PC-3 (cell line): ENCODE data around the gene MLC1. TPM values are rescaled to one million over a fixed set of nuclear protein-coding genes. Genes with fewer than 3 reads are reported as not detected.

Experiments
- ATAC-seq: fragments of 200-7000 bp; cut with Tn5 transposase; 2 replicates; pipeline ENCODE4 v1.9.1; 2020; ENCODE audit warnings: mild to moderate bottlenecking, moderate library complexity
- BruUV-seq: library from RNA; stranded (reverse); fragments of 400-500 nt; replicated peaks from 2 replicates; lab custom pipeline; 2021; lab: Mats Ljungman, UMichigan
- CTCF ChIA-PET: fragments of 300-600 bp; sonication (Branson Sonifier 250); formaldehyde crosslinking; loops from one replicate; lab custom pipeline; 2022; ENCODE audit warnings: antibody characterized with exemption; lab: Charles Lee
- POLR2A ChIA-PET: fragments of 300-600 bp; sonication (Branson Sonifier 250); formaldehyde crosslinking; loops from one replicate; lab custom pipeline; 2022; ENCODE audit warnings: antibody characterized with exemption; ENCODE audit not compliant: unreplicated experiment; lab: Charles Lee
- DNase-seq: peaks from one replicate; pipeline ENCODE4 v3.0.0-alpha.2; 2015
- H2AFZ ChIP-seq: fragments of 300-600 bp; sonication (generic); 2 replicates; pipeline ENCODE4 v1.6.0; 2016; ENCODE audit warnings: antibody characterized with exemption, low read length
- H3F3A ChIP-seq: fragments of 300-600 bp; sonication (generic); one replicate; pipeline ENCODE4 v1.6.0; 2017; ENCODE audit warnings: antibody characterized with exemption, low read length, control low read depth, mild to moderate bottlenecking; ENCODE audit not compliant: unreplicated experiment
- H3K27ac ChIP-seq: fragments of 300-600 bp; sonication (generic); 2 replicates; pipeline ENCODE4 v1.5.1; 2016; ENCODE audit warnings: mild to moderate bottlenecking, low read length
- H3K27me3 ChIP-seq: fragments of 300-600 bp; sonication (generic); 2 replicates; pipeline ENCODE4 v1.6.1; 2016; ENCODE audit warnings: low read length, mixed read lengths
- H3K36me3 ChIP-seq: fragments of 300-600 bp; sonication (generic); 2 replicates; pipeline ENCODE4 v1.6.1; 2016; ENCODE audit warnings: low read depth, mixed run types, low read length, mixed read lengths
- H3K4me1 ChIP-seq: fragments of 300-600 bp; sonication (generic); 2 replicates; pipeline ENCODE4 v1.5.1; 2016; ENCODE audit warnings: low read length; ENCODE audit not compliant: insufficient read depth
- H3K4me2 ChIP-seq: fragments of 300-600 bp; sonication (generic); 2 replicates; pipeline ENCODE4 v1.6.0; 2016; ENCODE audit warnings: low read length
- H3K4me3 ChIP-seq: fragments of 300-600 bp; sonication (generic); 2 replicates; pipeline ENCODE4 v1.5.1; 2016; ENCODE audit warnings: mild to moderate bottlenecking, low read length, mixed read lengths
- H3K79me2 ChIP-seq: fragments of 300-600 bp; sonication (generic); 2 replicates; pipeline ENCODE4 v1.6.1; 2017; ENCODE audit warnings: low read length, mixed read lengths
- H3K9ac ChIP-seq: fragments of 300-600 bp; sonication (generic); 2 replicates; pipeline ENCODE4 v1.6.0; 2016; ENCODE audit warnings: mild to moderate bottlenecking, low read length
- H3K9me2 ChIP-seq: fragments of 300-600 bp; sonication (generic); replicated peaks from 2 replicates; pipeline ENCODE4 v1.6.1; 2016; ENCODE audit warnings: mixed run types, low read length, mixed read lengths
- H3K9me3 ChIP-seq: fragments of 300-600 bp; sonication (generic); 2 replicates; pipeline ENCODE4 v1.6.1; 2016; ENCODE audit warnings: low read length, mixed read lengths
- H4K20me1 ChIP-seq: fragments of 300-600 bp; sonication (generic); 2 replicates; pipeline ENCODE4 v1.6.1; 2016; ENCODE audit warnings: low read length, mixed read lengths
- CTCF ChIP-seq: fragments of 300-600 bp; sonication (generic); conservative IDR thresholded peaks from 2 replicates; pipeline ENCODE4 v1.5.1; 2017; ENCODE audit warnings: antibody characterized with exemption, low read depth, mild to moderate bottlenecking, low read length
- EZH2 ChIP-seq: fragments of 300-600 bp; sonication (generic); IDR thresholded peaks from one replicate; pipeline ENCODE4 v1.6.1; 2017; ENCODE audit warnings: antibody characterized with exemption, mild to moderate bottlenecking, low read length; ENCODE audit not compliant: unreplicated experiment
- EZH2phosphoT487 ChIP-seq: fragments of 300-600 bp; sonication (generic); IDR thresholded peaks from 2 replicates; pipeline ENCODE4 v1.6.1; 2018; ENCODE audit warnings: mild to moderate bottlenecking, antibody characterized with exemption, low read length, borderline replicate concordance
- intact Hi-C: fragments of 100-400 bp; cut with micrococcal nuclease; formaldehyde crosslinking; loops from 2 replicates; pipeline ENCODE4 v1.9.0; 2023
- total RNA-seq: library from RNA; depleted of rRNA; stranded (reverse); fragments of >200 nt; gene quantifications from 2 replicates; pipeline ENCODE4 v1.2.3, GENCODE V29; 2014

MLC1 gene
- total RNA-seq, 1 experiment from 2014 or later, result 0.62 TPM

- H3K36me3 ChIP-seq, result no peaks in the 10 kb centered on the region
- H2AFZ ChIP-seq, result no peak overlapping the region
- no peaks in the 10 kb centered on the region for H3K4me1 ChIP-seq
- H4K20me1 ChIP-seq, result no peaks in the 10 kb centered on the region
- intact Hi-C loops, result no loop called here
- H3K9ac ChIP-seq, result no peak overlapping the region
- H3K9me3 ChIP-seq, result no peaks in the 10 kb centered on the region
- POLR2A ChIA-PET, result no interaction called here
- no peak overlapping the region for H3K4me2 ChIP-seq
- H3F3A ChIP-seq, result no peaks in the 10 kb centered on the region
- no TSS peak for BruUV-seq
- no peaks in the 10 kb centered on the region for H3K9me2 ChIP-seq
- no peak overlapping the region for H3K4me3 ChIP-seq
- DNase-seq, result no peak
- H3K27me3 ChIP-seq, result no peaks in the 10 kb centered on the region
- H3K79me2 ChIP-seq, result no peaks in the 10 kb centered on the region
- no peak for ATAC-seq
- TF ChIP-seq EZH2, result no peak
- TF ChIP-seq CTCF, result no peak
- TF ChIP-seq EZH2phosphoT487, result no peak
- CTCF ChIA-PET, result interaction anchor here (0.5 kb wide), 1 partner anchor 9 kb away, joined by 5 read pairs; no protein-coding TSS in a partner anchor
- no peak overlapping the region for H3K27ac ChIP-seq
These were observed 66.5 kb downstream of the MLC1 start for GRCh38 chr22:50018608-50019285.

GRCh38 chr22:50017701-50018224 lies 67.5 kb downstream of the MLC1 start:
- Histone ChIP-seq H3K9me2 (no peaks in the 10 kb centered on the region), H3F3A (no peaks in the 10 kb centered on the region), H3K4me2 (no peak overlapping the region), H3K36me3 (no peaks in the 10 kb centered on the region), H4K20me1 (no peaks in the 10 kb centered on the region), H3K9me3 (no peaks in the 10 kb centered on the region), H3K9ac (no peak overlapping the region), H3K4me1 (no peaks in the 10 kb centered on the region), H3K27me3 (no peaks in the 10 kb centered on the region), H3K79me2 (no peaks in the 10 kb centered on the region), H3K4me3 (no peak overlapping the region), H3K27ac (no peak overlapping the region), H2AFZ (no peak overlapping the region)
- CTCF ChIA-PET, result no interaction called here
- DNase-seq (no peak), ATAC-seq (no peak)
- intact Hi-C loops, result no loop called here
- TF ChIP-seq CTCF, result no peak
- no peak for TF ChIP-seq EZH2
- TF ChIP-seq EZH2phosphoT487, result no peak
- POLR2A ChIA-PET, result no interaction called here
- no TSS peak for BruUV-seq
